Measurements from ENCODE around the gene DOK4. TPM values are rescaled to one million over a fixed set of nuclear protein-coding genes. Genes with fewer than 3 reads are reported as not detected.
A peak's percentile ranks its signal among the peaks of the same experiment; 100 is the strongest.

Gene DOK4
- total RNA-seq, 1 donor from 2014 or later: 83.6 TPM

DNA sequence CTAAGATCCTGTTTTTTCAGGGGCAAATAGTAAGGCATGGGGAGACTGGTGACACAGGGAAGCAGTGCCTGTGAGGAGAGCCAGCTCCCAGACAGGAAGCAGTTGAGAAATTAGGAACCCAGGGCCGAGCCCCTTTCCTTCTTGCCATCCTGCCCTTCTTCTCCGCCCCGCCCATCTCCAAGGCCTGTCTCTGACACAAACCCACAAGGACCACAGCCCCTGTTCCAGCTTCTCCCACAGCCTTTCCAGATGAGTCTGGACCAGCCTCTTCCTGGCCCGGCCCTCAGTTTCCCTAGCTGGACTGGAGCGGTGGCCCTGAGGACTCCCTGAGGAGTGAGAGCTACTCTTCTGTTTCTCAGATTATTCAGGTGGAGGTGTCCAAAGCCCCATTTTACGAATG, 40.2 kb upstream of the DOK4 start:
- TF ChIP-seq CTCF (IDR thresholded peaks at IDR 0.05; ENCODE audit: unreplicated experiment): no peak
- Mint-ChIP-seq H3K9me3 (no peaks in the 10 kb centered on the region), H3K36me3 (peaks cover 20% of the 10 kb centered on the region), H3K4me3 (no peak overlapping the region), H3K27me3 (ENCODE audit: low read depth) (peaks cover 26% of the 10 kb centered on the region), H3K27ac (no peak overlapping the region), H3K4me1 (peaks cover 26% of the 10 kb centered on the region)
- DNase-seq (ENCODE audit: low spot score in 2 of 2, unreplicated experiment in 2 of 2): no peak

DNA sequence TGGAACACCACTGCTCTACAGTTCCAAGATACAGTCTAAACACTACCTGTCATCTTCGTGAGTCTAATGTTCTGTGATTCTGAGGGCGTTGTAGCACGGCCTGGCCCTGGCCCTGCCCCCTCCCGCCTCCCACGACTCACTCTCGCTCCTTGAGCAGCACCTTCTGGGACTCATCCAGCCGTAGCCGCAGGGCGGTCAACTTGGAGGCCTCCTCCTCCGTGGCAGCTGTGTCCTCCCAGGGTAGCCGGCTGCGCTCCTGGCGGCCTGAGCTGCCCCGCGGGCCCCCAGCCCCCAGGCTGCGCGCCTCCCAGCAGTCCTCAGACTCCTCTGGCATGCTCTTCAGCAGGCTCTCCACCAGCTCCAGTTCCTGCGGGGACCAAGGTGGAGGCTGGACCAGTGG, 39.5 kb upstream of the DOK4 start:
- Mint-ChIP-seq H3K36me3 (peaks cover 21% of the 10 kb centered on the region), H3K27ac (no peak overlapping the region), H3K4me1 (peaks cover 20% of the 10 kb centered on the region), H3K4me3 (no peak overlapping the region), H3K9me3 (no peaks in the 10 kb centered on the region), H3K27me3 (ENCODE audit: low read depth) (peaks cover 20% of the 10 kb centered on the region)
- DNase-seq (ENCODE audit: low spot score in 2 of 2, unreplicated experiment in 2 of 2): no peak
- TF ChIP-seq CTCF (IDR thresholded peaks at IDR 0.05; ENCODE audit: unreplicated experiment): no peak

- Mint-ChIP-seq H3K27ac (no peak overlapping the region), H3K36me3 (peaks cover 18% of the 10 kb centered on the region), H3K9me3 (no peaks in the 10 kb centered on the region), H3K4me3 (no peak overlapping the region), H3K4me1 (no peaks in the 10 kb centered on the region), H3K27me3 (ENCODE audit: low read depth) (peaks cover under 1% of the 10 kb centered on the region)
- TF ChIP-seq CTCF (IDR thresholded peaks at IDR 0.05; ENCODE audit: unreplicated experiment): no peak
- DNase-seq (ENCODE audit: low spot score in 2 of 2, unreplicated experiment in 2 of 2): no peak
Measured at GRCh38 chr16:57522960-57523359, 36.7 kb upstream of the DOK4 start.

- Mint-ChIP-seq H3K4me1 (peaks cover 11% of the 10 kb centered on the region), H3K36me3 (peaks cover 28% of the 10 kb centered on the region), H3K27me3 (ENCODE audit: low read depth) (no peaks in the 10 kb centered on the region), H3K9me3 (no peaks in the 10 kb centered on the region), H3K4me3 (no peak overlapping the region), H3K27ac (no peak overlapping the region)
- peak; percentile 65 to 91 for DNase-seq (ENCODE audit: low spot score in 2 of 2, unreplicated experiment in 2 of 2)
- peak; percentile 92 for TF ChIP-seq CTCF (IDR thresholded peaks at IDR 0.05; ENCODE audit: unreplicated experiment)
Measured at GRCh38 chr16:57519796-57520360, 33.6 kb upstream of the DOK4 start.

GRCh38 chr16:57518922-57519321, 32.6 kb upstream of the DOK4 start:
- no peak for DNase-seq (ENCODE audit: low spot score in 2 of 2, unreplicated experiment in 2 of 2)
- no peaks in the 10 kb centered on the region for H3K27me3 Mint-ChIP-seq (ENCODE audit: low read depth)
- peaks cover 24% of the 10 kb centered on the region for H3K36me3 Mint-ChIP-seq
- H3K27ac Mint-ChIP-seq: no peak overlapping the region
- peaks cover 19% of the 10 kb centered on the region for H3K4me1 Mint-ChIP-seq
- H3K4me3 Mint-ChIP-seq: no peak overlapping the region
- no peak for TF ChIP-seq CTCF (IDR thresholded peaks at IDR 0.05; ENCODE audit: unreplicated experiment)
- H3K9me3 Mint-ChIP-seq: no peaks in the 10 kb centered on the region

GRCh38 chr16:57518520-57518919, 32.2 kb upstream of the DOK4 start:
- Mint-ChIP-seq H3K4me3 (no peak overlapping the region), H3K27ac (no peak overlapping the region)

More at GRCh38 chr16:57518520-57518919, 32.2 kb upstream of the DOK4 start:
- Mint-ChIP-seq H3K4me1 (peaks cover 23% of the 10 kb centered on the region), H3K27me3 (ENCODE audit: low read depth) (no peaks in the 10 kb centered on the region), H3K9me3 (no peaks in the 10 kb centered on the region), H3K36me3 (peaks cover 24% of the 10 kb centered on the region)
- no peak for DNase-seq (ENCODE audit: low spot score in 2 of 2, unreplicated experiment in 2 of 2)
- TF ChIP-seq CTCF (IDR thresholded peaks at IDR 0.05; ENCODE audit: unreplicated experiment): no peak

Measured in mesothelial cell of epicardium (in vitro differentiated cells).